Bronchial epithelial cell (primary cell): ENCODE data around the gene MAST1. TPM values are rescaled to one million over a fixed set of nuclear protein-coding genes. Genes with fewer than 3 reads are reported as not detected.

Experiments used
- DNase-seq: peaks from one replicate; pipeline ENCODE4 v3.0.0-alpha.2; 2010; ENCODE audit warnings: low read depth
- FAIRE-seq: peaks from 2 replicates; lab custom pipeline; 2011; peaks lifted over from hg19 to GRCh38; lab: Jason Lieb, UNC
- H3K27me3 ChIP-seq: 2 replicates; pipeline ENCODE4 v1.5.1; 2011; ENCODE audit warnings: low read length; ENCODE audit not compliant: control insufficient read depth, insufficient read depth
- H3K36me3 ChIP-seq: 2 replicates; pipeline ENCODE4 v1.5.1; 2011; ENCODE audit warnings: low read length; ENCODE audit not compliant: control insufficient read depth, insufficient read depth
- H3K4me3 ChIP-seq: 2 replicates; pipeline ENCODE4 v1.5.1; 2011; ENCODE audit warnings: mild to moderate bottlenecking, low read depth, low read length, control low read depth
- total RNA-seq: library from RNA; depleted of rRNA; stranded (reverse); fragments of >200 nt; gene quantifications from 2 replicates; pipeline ENCODE4 v1.2.1, GENCODE V29; 2014
- TF ChIP-seq, protein P1 (sequence below): IDR thresholded peaks from 2 replicates; pipeline ENCODE4 v1.5.1; 2011; ENCODE audit warnings: mild to moderate bottlenecking, moderate library complexity, low read length, control low read depth, inconsistent platforms; ENCODE audit not compliant: insufficient read depth, severe bottlenecking

MAST1 gene
- total RNA-seq, 1 donor from 2014 or later, result 0.26 TPM

DNA sequence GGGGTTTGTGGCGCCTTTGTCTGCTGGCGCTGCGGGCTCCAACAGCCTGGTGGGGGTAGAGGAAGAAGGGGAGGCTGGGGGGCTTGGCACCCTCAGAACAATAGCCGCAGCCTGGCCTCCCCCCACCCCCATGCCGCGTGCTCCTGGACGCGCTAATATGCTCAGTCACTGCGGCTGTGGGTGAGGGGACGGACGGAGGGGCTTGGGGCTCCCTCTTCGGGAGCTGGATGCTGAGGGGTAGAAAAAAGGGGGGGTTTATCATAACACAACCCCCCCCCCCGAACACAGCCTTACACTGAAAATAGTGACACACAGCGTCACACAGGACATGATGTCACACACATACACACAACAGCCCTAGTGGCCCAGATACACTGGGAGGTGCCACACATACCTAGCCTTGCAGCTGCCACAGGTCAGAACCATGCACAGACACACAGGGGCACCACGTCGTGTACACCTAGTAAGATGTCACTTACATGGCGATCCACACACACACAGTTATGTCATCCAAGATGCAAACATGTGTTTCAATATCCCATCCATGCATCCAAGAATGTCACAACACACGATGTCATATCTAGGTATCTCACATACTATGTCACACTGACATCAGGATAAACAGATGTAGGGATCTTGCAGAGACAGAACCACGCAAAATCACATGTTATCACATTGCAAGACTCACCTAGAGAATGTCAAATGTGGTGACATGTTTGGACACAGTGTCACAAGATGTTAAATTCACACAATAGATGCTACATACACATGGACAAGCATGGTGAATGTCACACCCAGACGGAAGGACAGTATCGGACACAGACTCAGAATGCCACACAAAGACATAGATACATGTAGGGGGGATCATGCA is 806 bp downstream of the MAST1 start:
- H3K27me3 ChIP-seq, result peaks cover 23% of the 10 kb centered on the region
- TF ChIP-seq, protein P1, sequence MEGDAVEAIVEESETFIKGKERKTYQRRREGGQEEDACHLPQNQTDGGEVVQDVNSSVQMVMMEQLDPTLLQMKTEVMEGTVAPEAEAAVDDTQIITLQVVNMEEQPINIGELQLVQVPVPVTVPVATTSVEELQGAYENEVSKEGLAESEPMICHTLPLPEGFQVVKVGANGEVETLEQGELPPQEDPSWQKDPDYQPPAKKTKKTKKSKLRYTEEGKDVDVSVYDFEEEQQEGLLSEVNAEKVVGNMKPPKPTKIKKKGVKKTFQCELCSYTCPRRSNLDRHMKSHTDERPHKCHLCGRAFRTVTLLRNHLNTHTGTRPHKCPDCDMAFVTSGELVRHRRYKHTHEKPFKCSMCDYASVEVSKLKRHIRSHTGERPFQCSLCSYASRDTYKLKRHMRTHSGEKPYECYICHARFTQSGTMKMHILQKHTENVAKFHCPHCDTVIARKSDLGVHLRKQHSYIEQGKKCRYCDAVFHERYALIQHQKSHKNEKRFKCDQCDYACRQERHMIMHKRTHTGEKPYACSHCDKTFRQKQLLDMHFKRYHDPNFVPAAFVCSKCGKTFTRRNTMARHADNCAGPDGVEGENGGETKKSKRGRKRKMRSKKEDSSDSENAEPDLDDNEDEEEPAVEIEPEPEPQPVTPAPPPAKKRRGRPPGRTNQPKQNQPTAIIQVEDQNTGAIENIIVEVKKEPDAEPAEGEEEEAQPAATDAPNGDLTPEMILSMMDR, result no peak
- FAIRE-seq (no peak), DNase-seq (no peak)
- H3K36me3 ChIP-seq, result no peaks in the 10 kb centered on the region
- peak overlapping the region; percentile 19 for H3K4me3 ChIP-seq

DNA sequence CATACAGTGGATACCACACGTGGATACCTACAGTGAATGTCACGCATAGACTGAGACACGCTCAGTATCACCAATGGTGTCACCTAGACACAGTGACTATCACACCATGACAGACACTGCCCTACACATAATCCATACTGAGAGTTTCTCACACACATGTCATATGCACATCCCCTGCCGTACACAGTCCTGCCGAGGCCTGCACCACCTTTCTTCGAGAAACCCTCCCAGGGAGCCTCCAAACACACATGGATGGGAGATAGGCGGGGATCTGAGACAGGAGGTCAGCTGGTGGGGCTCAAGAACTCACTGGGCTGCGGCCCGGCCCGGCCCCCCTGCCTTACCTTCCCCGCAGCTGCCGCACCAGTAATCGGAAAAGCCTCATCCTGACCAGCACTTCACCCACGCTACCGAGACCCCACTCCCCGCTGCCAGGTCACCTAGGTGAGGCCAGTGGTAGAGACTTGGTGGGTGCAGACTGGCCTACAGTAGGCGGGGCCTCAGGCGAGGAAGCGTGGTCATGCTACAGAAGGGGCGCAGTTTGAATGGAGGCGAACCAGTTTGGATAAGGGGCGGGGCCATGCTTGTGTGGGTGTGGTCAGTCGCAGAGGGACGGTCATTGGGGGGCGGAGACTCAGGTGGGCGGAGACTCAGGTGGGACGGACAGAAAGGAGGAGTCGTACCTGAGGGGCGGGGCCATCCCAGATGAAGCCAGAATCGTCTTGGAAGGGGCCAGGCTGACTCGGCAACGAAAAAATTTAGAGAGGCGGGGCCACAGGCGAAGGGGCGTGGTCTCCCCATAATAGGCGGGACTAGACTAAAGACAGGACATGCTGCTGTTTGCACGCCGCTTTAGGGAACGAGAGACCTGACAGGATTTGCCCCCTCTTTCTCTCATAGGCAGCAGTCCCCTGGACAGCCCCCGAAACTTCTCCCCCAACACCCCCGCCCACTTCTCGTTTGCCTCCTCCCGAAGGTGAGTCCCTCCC is 2.1 kb downstream of the MAST1 start:
- DNase-seq (peak; percentile 83), FAIRE-seq (no peak)
- Histone ChIP-seq H3K4me3 (peak overlapping the region; percentile 22), H3K36me3 (no peaks in the 10 kb centered on the region), H3K27me3 (peaks cover 11% of the 10 kb centered on the region)
- TF ChIP-seq, protein P1, result no peak

DNA sequence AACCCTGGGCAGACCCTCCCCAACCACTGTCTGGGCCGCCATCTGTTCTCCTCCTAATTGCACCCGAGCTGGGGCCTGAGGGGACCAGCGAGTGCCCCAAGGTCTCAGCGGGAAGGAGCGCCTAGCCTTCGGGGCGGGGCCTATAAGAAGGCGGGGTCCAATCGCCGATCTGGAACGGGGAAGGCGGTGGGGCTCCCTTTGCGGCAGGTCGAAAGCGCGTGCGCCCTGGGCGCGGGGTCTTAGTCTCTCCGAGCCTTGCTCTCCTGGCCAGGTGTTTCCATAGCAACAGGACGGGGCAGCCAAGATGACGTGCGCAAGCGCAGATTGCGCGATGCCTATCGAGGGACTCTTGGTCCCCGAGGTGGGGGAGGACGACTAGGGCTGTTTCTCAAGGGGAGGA is 2.8 kb downstream of the MAST1 start:
- no peaks in the 10 kb centered on the region for H3K36me3 ChIP-seq
- FAIRE-seq (no peak), DNase-seq (no peak)
- peaks cover 9% of the 10 kb centered on the region for H3K27me3 ChIP-seq
- TF ChIP-seq, protein P1, result no peak
- peak overlapping the region; percentile 22 for H3K4me3 ChIP-seq

DNA sequence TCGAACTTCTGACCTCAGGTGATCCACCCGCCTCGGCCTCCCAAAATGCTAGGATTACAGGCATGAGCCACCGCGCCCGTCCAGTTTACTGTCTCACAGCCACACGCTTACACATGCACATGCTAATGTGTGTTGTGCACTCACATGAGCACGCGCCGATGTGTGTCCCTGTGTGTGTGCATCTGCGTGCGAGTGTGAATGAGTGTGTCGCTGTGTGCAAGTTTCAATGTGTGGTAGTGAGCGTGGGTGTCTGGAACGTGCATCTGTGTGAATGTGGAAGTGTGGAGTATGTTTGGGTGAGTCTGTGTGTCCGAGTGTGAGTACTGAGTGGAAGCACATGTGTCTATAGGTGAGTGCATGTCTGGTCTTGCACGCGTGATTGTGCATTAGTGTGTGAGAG is 4.2 kb downstream of the MAST1 start:
- Histone ChIP-seq H3K4me3 (no peak overlapping the region), H3K36me3 (no peaks in the 10 kb centered on the region), H3K27me3 (peaks cover 6% of the 10 kb centered on the region)
- FAIRE-seq, result no peak
- TF ChIP-seq, protein P1, result no peak
- DNase-seq, result no peak

DNA sequence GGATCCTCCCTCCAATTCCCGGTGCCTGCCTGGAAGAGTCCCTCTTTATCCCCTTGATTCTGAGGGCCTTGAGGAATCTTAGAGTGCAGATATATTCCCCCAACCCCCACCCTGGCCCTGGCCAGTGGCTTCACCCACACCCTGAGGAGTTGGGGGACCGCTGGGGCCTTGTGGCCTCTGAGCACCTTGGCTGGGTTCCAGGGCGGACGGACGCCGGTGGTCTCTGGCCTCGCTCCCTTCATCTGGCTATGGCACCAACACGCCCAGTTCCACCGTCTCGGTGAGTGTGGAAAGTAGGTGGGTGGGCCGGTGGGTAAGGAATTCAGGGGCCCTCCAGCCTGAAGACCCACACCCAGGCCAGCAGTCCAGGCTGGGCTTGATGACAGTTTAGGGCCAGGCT is 5.0 kb downstream of the MAST1 start:
- Histone ChIP-seq H3K27me3 (peaks cover 2% of the 10 kb centered on the region), H3K4me3 (no peak overlapping the region), H3K36me3 (no peaks in the 10 kb centered on the region)
- no peak for DNase-seq
- TF ChIP-seq, protein P1, result no peak
- no peak for FAIRE-seq
